Measurements from ENCODE around the gene SNRNP25. TPM values are rescaled to one million over a fixed set of nuclear protein-coding genes. Genes with fewer than 3 reads are reported as not detected.

SNRNP25 gene
- total and polyA plus RNA-seq, 2 donors (not counting 3 experiments of a cell fraction or from before 2014, with no cell fraction given): 41.8 to 49.6 TPM

GRCh38 chr16:78444-79150 is 25.0 kb downstream of the SNRNP25 start:
- H4K20me1 ChIP-seq (replicated peaks; ENCODE audit: control insufficient read depth, extremely low read depth, insufficient read depth, low read length): no peaks in the 10 kb centered on the region
- H3K27me3 ChIP-seq (ENCODE audit: control insufficient read depth in 2 of 2, insufficient read depth in 2 of 2, low read length in 2 of 2): no peaks in the 10 kb centered on the region
- H3K4me3 ChIP-seq (replicated peaks in 1 of 3; ENCODE audit: insufficient read depth in 1 of 3, low read depth in 1 of 3, low read length in 3 of 3): peak overlapping the region; percentile 13 to 73 (median 47)
- peak overlapping the region; percentile 92 for H3K27ac ChIP-seq (ENCODE audit: insufficient read depth, low read depth, low read length)
- no peaks in the 10 kb centered on the region for H3K9me3 ChIP-seq (replicated peaks; ENCODE audit: control insufficient read depth, insufficient read depth, low read length)
- peak overlapping the region; percentile 86 for H3K4me2 ChIP-seq (ENCODE audit: insufficient read depth, low read length)
- H3K36me3 ChIP-seq (ENCODE audit: control insufficient read depth in 2 of 2, extremely low read depth in 1 of 2, insufficient read depth in 2 of 2, low read length in 2 of 2): peaks cover 4 to 7% of the 10 kb centered on the region in 2 experiments
- peak; percentile 49 for DNase-seq (ENCODE audit: low read depth, low spot score)
- H2AFZ ChIP-seq (ENCODE audit: low read depth, low read length): no peak overlapping the region
- BruUV-seq (replicated peaks): TSS peak; percentile 36
- peaks cover 4% of the 10 kb centered on the region for H3K79me2 ChIP-seq (ENCODE audit: control insufficient read depth, insufficient read depth, low read length)
- FAIRE-seq: peak; percentile 26
- intact Hi-C loops (cut with micrococcal nuclease) (no loop called here), dilution Hi-C loops (cut with MboI; ENCODE audit: extremely low pct_ligation_motif_present, low sequenced_read_pairs) (no loop called here)
- POLR2A ChIA-PET: no interaction called here
- H3K9ac ChIP-seq (replicated peaks; ENCODE audit: extremely low read depth, insufficient read depth, low read length): peak overlapping the region; percentile 94
- no peaks in the 10 kb centered on the region for H3K9me1 ChIP-seq (replicated peaks; ENCODE audit: control insufficient read depth, extremely low read depth, insufficient read depth, low read length)
- CTCF ChIA-PET: interaction anchor here (1.0 to 18.5 kb wide), 4 partner anchors 12 to 28 kb away, joined by 3 to 790 read pairs (median 33); no protein-coding TSS in a partner anchor
- TF ChIP-seq POLR2AphosphoS5 (IDR thresholded peaks at IDR 0.05; ENCODE audit: insufficient read depth, low read depth, low read length) (peak; percentile 49), MYC (IDR thresholded peaks at IDR 0.05; ENCODE audit: low read depth, low read length) (no peak), GATA2 (IDR thresholded peaks at IDR 0.05; ENCODE audit: insufficient read depth, insufficient read length, low read depth, low read length) (no peak), FOS (IDR thresholded peaks at IDR 0.05; ENCODE audit: borderline replicate concordance, insufficient read depth, low read length) (no peak), CTCF (IDR thresholded peaks at IDR 0.05; ENCODE audit: extremely low read depth in 1 of 2, insufficient read depth in 1 of 2, low read depth in 1 of 2, low read length in 2 of 2) (no peak), MAX (IDR thresholded peaks at IDR 0.05; ENCODE audit: insufficient read depth, insufficient read length) (no peak), JUN (IDR thresholded peaks at IDR 0.05; ENCODE audit: borderline replicate concordance, insufficient read depth, insufficient read length, low read depth) (no peak)
- H3K4me1 ChIP-seq (ENCODE audit: control insufficient read depth, extremely low read depth, insufficient read depth, low read length): peaks cover 37% of the 10 kb centered on the region
